GM21619 (cell line): Measurements from ENCODE around the gene POLD1.
"Not testable (repeated sequence)": the region's sequence is repeated elsewhere in the genome, so short reads cannot be mapped to it uniquely, and the experiment has no call there.

Experiments
- ATAC-seq: cut with Tn5 transposase; IDR thresholded peaks from one replicate; pipeline ENCODE4 v1.9.1; 2021; ENCODE audit not compliant: unreplicated experiment

Gene POLD1

GRCh38 chr19:50383852-50384684 is at the start of gene POLD1:
Gene POLD1 (plus strand): TSS chr19:50384347. CDS start chr19:50398852, 14,505 bp downstream.
- peak; percentile 72 for ATAC-seq

- no peak for ATAC-seq
Observed at GRCh38 chr19:50334741-50335421, 49.3 kb upstream of the POLD1 start.

GRCh38 chr19:50337031-50337430 is 47.1 kb upstream of the POLD1 start:
- ATAC-seq, result not testable (repeated sequence)

GRCh38 chr19:50340331-50340730 is 43.8 kb upstream of the POLD1 start:
- ATAC-seq, result no peak

GRCh38 chr19:50341091-50341564 is 43.0 kb upstream of the POLD1 start:
- no peak for ATAC-seq

- no peak for ATAC-seq
Observed at GRCh38 chr19:50344661-50345318, 39.4 kb upstream of the POLD1 start.

GRCh38 chr19:50347089-50347581 is 37.0 kb upstream of the POLD1 start:
- ATAC-seq, result not testable (repeated sequence)

- no peak for ATAC-seq
Observed at GRCh38 chr19:50349277-50350057, 34.7 kb upstream of the POLD1 start.

- ATAC-seq, result no peak
Observed at GRCh38 chr19:50352242-50352641, 31.9 kb upstream of the POLD1 start.

- not testable (repeated sequence) for ATAC-seq
Observed at GRCh38 chr19:50353487-50353880, 30.7 kb upstream of the POLD1 start.

GRCh38 chr19:50356691-50357177 is 27.4 kb upstream of the POLD1 start:
- ATAC-seq, result no peak

- peak; percentile 50 for ATAC-seq
Observed at GRCh38 chr19:50357178-50358100, 26.7 kb upstream of the POLD1 start.

GRCh38 chr19:50358483-50359327 is 25.4 kb upstream of the POLD1 start:
- ATAC-seq, result no peak

- ATAC-seq, result no peak
Observed at GRCh38 chr19:50359328-50359818, 24.8 kb upstream of the POLD1 start.

GRCh38 chr19:50361290-50362029 is 22.7 kb upstream of the POLD1 start:
- no peak for ATAC-seq

GRCh38 chr19:50362030-50362412 is 22.1 kb upstream of the POLD1 start:
- no peak for ATAC-seq

GRCh38 chr19:50362656-50363424 is 21.3 kb upstream of the POLD1 start:
- no peak for ATAC-seq
